ENCODE results near the gene NUF2.

NUF2 gene

GRCh38 chr1:163382395-163382794, 60.6 kb downstream of the NUF2 start:
- no peak for TF ChIP-seq CTCF (IDR thresholded peaks at IDR 0.05; ENCODE audit: low read depth, low read length, missing control alignments)

DNA sequence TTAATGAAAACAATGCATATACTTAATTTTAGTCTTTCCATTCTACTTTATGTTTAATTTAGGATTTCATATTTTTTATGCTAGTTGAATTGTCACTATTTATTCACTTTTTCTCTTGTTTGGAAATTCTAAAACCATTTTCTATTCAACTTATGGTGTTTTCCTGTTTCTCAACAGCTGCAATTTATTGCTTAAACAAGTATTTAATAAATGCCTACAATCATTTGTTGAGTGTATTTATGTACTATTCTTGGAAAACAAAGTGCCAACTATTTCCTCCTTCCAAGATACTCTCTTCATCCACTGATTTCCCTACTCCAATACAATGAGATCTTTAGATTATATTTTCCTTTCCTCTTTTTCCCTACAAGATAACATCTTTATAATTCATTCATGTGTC, 65.4 kb downstream of the NUF2 start:
- H3K4me3 ChIP-seq (replicated peaks; ENCODE audit: low read depth, low read length), result no peak overlapping the region
- no peak for DNase-seq (ENCODE audit: extremely low read depth, low read depth)
- TF ChIP-seq CTCF (IDR thresholded peaks at IDR 0.05; ENCODE audit: low read depth, low read length, missing control alignments), result no peak

More at GRCh38 chr1:163382395-163382794, 60.6 kb downstream of the NUF2 start:
- no peak overlapping the region for H3K4me3 ChIP-seq (replicated peaks; ENCODE audit: low read depth, low read length)
- no peak for DNase-seq (ENCODE audit: extremely low read depth, low read depth)

- TF ChIP-seq CTCF (IDR thresholded peaks at IDR 0.05; ENCODE audit: low read depth, low read length, missing control alignments), result no peak
- no peak overlapping the region for H3K4me3 ChIP-seq (replicated peaks; ENCODE audit: low read depth, low read length)
- DNase-seq (ENCODE audit: extremely low read depth, low read depth), result no peak
These were observed 67.2 kb downstream of the NUF2 start for GRCh38 chr1:163388970-163389369.

DNA sequence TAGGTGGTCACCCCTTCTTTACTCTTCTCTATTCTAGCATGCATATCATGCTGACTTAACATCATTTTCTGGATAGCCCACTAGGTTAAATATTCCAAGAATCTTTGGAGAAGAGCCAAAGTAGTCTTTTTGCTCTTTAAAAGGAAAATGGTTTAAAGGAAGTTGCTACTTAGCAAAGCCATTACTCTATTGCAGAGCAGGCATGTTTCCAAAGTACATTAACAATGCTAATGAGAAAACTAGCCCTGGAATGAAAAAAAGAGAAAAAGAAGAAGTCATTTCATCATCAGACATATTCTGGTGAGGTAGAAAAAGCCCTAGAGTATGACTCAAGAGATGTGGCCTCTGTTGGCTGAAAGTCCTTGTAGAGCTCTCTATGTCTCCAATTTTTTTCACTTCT, 74.0 kb downstream of the NUF2 start:
- DNase-seq (ENCODE audit: extremely low read depth, low read depth), result no peak

GRCh38 chr1:163397451-163398200, 75.9 kb downstream of the NUF2 start:
- TF ChIP-seq CTCF (IDR thresholded peaks at IDR 0.05; ENCODE audit: low read depth, low read length, missing control alignments), result no peak
- H3K4me3 ChIP-seq (replicated peaks; ENCODE audit: low read depth, low read length), result no peak overlapping the region
- no peak for DNase-seq (ENCODE audit: extremely low read depth, low read depth)

More for the DNA sequence above, 74.0 kb downstream of the NUF2 start:
- no peak for TF ChIP-seq CTCF (IDR thresholded peaks at IDR 0.05; ENCODE audit: low read depth, low read length, missing control alignments)
- H3K4me3 ChIP-seq (replicated peaks; ENCODE audit: low read depth, low read length), result no peak overlapping the region

GRCh38 chr1:163399001-163399400, 77.2 kb downstream of the NUF2 start:
- no peak overlapping the region for H3K4me3 ChIP-seq (replicated peaks; ENCODE audit: low read depth, low read length)
- TF ChIP-seq CTCF (IDR thresholded peaks at IDR 0.05; ENCODE audit: low read depth, low read length, missing control alignments), result no peak
- DNase-seq (ENCODE audit: extremely low read depth, low read depth), result no peak
